ENCODE results near the gene RIIAD1.
"Not testable (repeated sequence)": the region's sequence is repeated elsewhere in the genome, so short reads cannot be mapped to it uniquely, and the experiment has no call there.

Gene RIIAD1

DNA sequence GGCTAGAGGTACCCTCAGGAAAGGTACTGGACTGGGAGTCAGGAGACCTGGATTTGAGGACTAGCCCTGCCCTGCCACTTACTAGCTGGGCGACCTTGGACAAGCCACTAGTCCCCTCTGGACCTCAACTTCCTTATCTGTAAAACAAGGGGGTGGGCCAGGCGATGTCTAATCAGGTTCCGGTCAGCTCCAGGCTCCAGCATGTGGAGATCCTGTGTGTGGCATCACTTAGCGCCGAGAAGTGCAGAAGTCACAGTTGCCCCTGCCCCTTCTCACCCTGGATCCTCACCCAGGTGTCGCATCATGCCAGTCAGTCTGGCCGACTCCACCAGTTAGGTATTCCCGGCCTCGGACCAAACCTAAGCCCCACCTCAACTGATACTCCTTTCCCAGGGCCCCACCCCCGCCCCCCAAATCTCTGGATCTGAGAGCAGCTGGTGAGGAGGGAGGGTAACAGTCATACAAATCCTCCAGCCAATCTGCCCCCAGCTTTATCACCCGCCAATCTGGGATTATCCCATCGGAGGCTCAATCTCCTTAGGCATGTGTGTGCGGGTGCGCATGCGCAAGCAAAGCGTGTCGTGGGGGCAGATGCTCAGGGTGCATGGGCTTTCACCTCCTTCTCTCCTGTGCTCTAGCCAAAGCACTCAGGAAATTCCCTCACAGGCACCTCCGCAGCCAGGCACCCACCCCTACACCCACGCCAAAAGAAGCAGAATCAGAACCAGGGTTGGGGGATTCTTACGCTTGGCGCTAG lies 10.1 kb upstream of the RIIAD1 start:
- no peak for DNase-seq

DNA sequence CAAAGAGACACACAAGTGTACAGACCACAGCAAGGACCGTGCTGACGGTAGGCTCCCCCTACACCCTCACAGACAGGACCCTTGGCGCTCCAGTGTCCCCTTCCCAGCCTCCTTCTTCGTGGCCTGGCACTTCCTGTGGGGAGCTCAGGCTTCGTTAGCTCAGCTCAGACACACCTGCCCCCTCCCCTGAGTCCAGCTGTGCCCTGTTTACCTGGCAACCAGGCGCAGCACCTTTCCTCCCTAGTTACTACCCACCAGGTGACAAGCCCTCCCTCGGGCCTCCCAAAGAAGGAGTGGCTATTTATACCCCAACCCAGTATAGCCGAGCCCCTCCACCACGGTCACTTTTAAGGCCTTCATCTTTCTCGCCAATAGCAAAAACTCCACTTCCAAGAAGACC lies 9.4 kb upstream of the RIIAD1 start:
- no peak for DNase-seq

DNA sequence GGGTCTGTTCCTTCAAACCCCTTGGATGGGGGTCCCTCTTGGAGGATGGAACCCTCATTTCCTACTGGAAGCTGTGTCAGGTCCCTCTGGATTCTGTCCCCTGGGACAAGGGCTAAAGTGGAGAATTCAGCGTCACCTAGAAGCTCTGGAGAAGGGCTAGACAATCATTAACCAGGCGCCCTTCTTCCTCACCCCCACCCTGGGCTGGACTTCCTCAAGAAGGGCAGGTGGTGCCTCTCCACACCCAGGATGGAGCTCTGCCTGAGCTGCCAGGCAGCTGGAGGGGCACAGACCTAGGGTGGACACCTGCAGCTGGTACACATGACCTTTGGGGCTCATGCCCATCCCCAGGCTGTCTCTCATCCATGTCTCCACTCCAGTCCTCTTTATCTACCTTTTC lies 8.3 kb upstream of the RIIAD1 start:
- DNase-seq, result no peak

DNA sequence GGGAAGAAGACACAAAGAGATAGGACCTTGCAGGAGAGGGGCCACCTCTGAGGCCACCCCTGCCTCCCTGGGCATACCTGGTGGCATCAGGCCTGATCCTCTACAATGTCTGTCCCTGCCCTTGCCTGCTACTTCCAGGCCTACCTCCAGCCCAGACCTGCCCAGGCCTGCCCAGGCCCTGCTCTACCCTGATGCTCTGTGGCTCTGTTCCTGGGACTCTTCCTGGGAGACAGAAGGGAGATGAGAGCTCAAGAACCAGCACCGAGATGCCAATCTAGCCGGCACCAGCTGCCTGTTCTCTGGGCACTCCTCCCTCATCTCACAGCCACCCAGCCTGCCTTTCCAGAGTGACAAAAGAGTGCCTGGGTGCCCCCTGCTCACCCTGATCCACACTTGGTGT lies 7.4 kb upstream of the RIIAD1 start:
- DNase-seq, result no peak

DNA sequence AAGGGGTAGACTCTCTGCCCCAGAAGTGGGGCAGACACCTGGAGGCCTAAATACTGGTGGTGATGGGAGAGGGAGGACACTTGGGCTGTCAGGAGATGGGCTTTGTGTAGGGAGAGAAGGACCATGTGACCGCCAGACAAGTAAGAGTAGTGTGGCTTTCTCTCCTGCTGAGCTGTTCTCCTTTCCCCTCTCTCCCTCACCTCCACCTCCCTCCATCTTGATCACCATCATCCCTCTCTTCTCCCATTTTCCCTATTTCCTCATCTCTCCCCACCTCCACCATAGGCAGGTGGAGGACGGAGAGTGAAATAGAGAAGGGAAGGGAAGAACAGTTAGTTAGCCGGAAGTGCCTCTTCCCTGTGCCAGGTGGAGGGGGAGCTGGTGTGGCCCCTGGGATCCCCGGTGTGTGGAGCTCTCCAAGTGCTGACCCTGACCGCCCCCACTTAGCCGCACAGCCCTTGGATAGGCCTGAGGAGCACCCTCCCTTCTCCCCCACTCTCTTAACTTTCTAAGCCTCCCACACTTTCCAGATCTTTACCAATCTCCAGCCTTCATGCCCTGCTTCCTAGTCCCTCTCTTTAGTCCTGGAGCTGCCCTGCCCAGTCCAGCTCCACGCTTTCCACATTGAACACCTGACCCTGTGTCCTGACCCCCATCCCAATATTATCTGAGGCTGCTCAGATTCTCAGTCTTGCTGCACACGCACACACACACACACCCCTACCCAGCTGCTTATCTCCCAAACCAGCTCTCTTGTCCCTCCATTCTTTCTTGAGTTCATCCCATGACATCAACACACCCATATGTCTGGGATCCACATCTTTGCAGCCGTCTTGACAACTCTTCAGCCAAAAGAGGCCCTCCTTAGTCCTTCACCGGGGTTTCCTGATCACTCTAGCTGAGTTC lies 6.2 kb upstream of the RIIAD1 start:
- no peak for DNase-seq

DNA sequence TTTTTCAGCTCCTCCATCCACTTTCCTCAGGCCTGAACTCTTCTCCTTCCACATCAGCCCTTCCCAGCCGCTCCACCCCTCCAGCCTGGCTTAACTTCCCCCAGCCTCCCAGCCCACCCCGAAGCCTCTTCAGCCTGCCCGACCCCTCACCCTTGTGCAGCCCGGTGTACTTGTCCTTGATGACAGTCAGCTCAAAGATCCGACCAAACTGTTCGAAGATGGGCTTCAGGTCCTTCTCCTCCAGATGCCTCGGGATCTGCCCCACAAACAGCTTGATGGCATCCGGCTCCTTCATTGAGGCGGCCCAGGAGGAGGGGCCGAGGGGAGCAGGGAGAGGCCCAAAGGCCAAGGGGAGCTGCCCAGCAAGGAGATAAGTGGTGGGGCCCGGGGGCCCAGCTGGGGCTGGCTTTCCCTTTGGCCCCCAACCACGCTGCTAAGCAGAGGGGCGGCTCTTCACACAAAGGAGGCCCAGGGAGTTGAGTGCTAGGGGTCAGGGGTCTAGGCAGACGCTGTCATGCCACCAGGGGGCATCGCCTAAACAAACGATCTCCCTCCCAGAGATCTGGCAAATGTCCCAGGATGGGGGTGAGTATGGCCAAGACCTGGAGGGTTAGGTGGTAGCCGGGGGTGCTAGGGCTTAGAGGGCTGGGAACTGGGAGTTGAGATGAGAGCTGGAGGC lies 5.5 kb upstream of the RIIAD1 start:
- no peak for DNase-seq

DNA sequence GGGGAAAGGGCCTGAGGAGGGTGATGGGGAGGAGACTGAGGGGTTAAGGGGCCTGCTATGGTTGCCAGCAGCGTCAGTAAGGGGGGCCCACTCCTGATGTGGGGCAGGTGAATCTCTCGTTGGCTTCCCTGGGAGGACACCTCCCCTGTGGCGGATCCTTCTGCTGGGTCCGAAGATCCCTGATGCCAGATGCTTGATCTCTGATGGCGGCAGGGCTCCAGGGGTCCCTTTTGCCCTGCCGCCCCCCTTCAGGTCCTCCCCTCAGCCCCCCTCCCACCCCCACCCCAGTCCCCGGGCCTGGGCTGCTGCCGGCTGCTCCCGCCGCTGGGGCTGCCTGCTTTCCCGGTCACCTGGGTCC lies 4.9 kb upstream of the RIIAD1 start:
- no peak for DNase-seq

DNA sequence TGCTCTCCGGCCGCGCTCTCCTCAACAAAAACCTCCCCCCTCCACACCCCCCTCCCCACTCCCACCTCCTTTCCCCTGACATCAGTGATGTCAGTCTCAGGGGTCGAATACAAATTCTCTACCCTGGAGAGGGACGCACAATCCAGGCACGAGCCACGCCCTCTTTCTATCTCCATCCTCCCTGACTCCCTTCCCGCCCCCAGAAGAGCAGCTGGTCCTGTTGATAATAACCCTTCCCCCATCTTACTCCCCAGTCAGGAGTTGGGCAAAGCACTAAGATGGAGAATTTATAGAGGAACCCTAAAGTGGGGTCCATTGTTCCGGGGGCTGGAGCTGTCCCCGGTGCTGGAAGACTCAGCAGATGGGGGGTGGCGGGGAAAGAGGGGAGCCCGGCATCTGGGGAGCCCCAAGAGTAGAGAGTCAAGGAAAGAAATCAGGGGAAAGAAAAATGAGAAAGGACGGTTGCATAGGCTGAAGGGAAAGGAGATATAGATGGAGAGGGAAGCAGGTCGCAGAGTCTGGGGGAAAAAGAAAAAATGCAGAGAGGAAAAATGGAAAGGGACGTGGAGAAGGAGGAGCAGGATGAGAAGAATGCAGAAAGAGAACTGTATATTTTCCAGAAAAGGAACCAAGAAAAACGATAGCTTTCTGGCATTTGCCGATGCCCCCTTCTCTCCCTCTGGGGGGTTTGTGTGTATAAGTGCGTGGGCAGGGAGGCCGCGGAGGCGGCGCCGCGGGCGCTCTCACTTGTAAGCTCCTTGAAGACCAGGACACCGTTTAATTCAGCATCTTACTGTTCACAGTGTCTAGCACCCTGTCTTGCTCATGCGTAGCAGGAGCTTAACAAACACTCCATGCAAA lies 4.3 kb upstream of the RIIAD1 start, which contains the start of gene CELF3:
Gene CELF3 (minus strand): TSS at position 33 of the 861 bp plus-strand sequence. CDS start 783 bp downstream, outside the sequence.
- DNase-seq, result no peak

DNA sequence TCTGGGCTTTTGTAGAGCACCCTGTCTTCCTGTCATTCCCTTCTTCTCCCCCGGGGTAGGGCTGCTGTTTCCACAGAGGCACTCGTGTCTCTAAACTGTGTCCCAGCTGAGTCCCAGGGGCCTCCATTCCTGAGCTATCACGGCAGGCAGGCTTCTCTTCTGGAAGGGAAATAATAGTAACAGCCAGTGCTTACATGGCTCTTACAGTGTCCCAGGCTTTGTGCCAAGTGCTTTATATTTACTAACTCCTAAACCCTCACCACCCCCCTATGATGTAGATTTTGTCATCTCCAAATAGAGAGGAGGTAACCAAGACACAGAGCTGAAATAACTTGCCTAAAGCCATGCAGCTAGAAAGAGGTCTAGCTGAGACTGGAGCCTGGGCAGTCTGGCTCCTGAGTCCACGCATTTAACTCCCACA lies 3.3 kb upstream of the RIIAD1 start:
- DNase-seq, result no peak

DNA sequence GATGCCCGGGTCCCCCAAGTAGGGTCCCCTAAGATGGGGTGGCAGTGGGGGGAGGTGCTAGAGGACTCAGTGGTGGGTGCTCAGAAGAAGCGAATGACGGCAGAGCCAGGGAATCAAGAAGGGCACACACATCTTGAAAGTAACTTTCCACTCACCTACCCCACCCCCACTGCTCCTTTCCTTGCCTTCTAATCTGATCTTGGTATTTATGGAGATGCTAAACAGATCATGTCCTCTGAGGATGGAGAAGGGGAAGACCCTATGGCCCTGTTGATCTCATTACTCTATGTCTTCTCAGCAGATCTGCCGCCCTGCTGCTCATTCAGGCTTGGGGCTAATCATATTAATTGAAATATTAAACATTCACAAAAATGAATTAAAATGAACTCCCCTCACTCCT lies 2.7 kb upstream of the RIIAD1 start:
- DNase-seq, result no peak

DNA sequence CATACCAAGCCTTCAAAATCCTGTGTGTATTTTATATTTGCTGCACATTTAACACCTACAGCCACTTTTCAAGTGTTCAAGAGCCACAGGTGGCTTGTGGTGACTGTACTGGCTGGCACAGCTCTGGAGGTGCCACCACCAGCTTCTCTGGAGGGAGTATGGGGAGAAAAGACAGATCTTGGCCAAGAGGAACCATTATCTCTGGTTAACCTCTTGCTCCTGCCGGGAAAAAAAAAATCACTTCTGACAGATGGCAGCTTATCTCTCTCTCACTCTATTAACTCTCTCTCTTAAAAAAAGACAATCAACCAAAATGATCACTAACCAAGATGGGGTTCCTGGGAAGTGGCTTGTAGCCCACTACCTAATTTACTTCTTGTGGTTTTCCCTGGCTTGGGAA lies 1.2 kb upstream of the RIIAD1 start:
- DNase-seq, result no peak

DNA sequence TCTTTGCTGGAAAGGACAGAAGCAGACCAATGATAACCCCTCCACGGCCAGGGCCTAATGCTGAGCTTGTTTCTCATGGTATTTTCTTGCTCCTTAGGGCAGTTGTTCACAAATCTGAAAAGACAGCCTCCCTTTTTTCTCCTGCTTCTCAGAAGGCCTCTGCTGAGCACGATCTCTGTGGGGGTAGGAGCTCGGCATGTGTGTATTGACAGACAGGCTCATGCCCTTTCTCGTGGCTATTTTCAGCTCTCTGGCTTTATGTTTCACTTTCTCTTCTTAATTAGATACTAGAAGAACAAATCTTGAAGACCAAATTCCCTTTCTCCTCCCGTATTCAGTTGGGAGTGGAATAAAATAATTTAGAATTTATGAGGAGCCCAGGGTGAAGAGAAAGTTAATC lies 768 bp upstream of the RIIAD1 start:
- DNase-seq, result no peak

DNA sequence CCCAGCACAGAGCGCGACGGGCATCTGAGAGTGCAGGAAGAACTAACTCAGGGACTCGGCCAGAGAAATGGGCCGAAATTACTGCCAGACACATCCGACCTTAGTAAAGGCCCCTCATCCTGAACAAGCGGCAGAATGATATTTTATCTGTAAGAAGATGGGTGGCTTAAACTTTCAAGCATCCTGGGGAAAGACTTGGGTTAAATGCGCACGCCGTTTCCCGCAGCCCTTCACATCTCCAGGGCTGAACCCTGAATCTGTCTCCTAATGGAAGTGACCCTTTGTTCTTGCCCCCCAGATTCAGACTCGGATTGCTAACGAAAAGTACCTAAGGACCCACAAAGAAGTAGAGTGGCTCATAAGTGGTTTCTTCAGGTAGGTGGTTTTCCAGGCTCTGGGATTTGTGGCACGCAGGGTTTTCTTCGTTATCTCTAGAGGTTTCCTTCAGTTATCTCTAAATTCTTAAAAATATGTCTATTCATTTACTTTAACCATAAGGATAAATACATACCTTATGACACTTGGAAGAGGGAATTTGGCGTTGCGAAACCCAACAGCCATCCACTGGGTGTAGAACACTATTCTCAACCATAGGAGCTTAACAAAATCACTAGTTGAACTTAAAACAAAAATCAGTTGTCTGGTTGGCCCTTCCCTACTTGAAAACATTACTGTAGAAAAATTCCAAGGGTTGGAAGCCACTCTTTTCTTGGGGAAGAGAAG lies 627 bp downstream of the RIIAD1 start:
- DNase-seq, result no peak

DNA sequence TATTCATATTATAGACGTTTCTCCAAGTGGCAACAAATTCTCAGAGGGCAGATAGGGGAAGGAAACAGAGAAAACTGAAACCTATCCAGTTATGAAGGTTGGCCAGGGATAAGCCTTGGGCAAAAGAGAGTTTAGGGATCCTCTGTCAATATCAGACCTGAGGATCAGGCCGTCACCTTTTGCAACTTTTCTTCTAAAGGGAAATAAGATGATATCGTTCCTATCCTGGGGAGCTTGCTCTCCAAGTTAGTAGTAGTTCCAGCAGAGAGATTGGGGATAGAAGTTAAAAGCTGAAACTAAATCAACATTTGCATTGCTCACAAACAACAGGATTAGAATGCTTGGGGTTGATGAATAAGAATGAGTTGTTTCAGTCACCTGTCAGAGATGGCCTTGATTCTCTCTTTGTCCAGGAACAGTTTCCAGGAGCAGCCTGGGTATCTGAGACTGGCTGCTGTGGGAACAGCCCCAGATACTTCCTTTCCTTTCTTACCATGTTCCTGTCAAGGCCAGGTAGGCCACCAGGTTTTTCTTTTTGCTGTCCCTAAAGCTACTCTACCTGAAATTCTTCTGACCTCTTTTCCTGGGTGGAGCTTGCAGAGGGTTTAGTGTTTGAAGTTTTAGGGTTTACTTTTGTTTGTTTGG lies 2.5 kb downstream of the RIIAD1 start:
- no peak for DNase-seq

DNA sequence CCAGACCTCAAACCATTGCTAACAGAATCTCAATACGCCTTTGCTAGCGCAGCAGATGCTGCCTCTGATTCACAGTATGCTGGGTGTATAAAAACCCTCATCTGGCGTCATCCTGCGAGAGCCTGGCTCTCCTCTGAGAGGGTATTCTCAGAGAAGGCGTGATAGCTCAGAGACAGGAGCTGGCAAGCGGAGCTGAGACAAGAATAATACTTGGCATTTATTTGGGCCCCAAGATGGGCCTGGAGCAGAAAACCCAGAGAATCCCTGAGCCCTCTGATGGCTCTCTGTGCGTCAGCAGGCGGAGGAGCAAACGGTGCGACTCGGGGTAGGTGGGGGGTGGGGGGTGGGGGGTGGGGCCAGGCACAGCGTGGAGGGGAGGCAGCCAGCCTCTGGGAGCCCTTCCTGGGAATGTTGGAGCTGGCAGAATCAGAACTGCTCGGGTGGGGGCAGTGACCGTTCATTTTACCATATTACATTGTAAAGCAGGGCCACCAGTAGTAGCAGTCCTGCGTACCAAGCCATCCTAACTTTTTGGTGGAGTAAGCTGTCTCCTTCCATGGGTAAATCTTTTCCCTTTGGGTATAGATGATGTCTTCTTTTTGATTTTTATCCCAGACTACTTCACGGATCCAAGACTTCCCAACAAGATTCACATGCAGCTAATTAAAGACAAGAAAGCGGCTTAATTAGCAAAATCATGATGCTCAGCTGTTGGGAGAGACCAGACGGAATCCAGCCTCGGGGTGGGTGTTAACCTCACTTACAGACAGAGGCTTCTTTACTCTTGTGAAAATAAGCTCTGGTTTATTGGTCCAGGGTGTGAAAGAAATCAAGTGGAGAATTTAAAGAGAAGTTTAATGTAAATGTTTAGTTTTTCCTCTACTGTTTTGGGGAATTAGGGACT lies 7.1 kb downstream of the RIIAD1 start:
- DNase-seq, result no peak

DNA sequence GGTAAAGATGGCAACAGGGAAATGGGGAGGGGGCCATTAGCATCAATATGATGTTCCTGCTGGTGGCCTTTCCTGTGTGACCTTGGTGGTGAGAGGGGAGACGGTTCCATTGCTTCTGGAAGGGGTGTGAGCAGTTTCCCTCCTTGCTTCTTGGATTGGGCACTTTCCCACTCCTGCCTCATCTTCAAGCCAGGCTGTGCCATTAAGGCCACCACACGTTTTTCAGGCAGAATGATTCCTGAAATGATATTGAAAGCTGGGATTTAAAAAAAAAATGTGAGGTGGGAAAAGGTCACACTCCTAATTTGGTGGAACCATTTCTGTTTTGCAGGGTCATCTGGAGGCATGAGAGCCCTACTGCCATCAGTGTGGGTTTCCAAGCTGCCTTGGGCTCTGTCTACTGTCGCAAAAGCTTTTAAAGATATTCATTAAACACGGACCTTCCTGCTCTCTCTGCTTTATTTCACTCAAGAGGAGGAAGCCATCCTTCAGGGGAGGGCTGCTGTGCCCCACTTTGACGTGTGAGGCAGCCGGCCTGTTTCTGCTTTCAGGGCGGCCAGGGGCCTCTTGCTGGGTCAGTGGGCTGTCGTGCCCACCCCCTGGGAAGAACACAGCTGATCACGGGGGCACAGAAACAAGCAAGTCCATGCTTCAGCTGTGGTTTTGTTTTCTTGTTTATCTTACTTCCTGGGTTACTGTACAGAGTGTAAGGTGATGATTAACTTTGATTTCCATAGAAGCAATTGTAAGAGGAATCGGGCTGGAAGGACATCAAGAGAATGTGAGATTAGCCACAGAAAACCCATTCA lies 8.0 kb downstream of the RIIAD1 start:
- no peak for DNase-seq

DNA sequence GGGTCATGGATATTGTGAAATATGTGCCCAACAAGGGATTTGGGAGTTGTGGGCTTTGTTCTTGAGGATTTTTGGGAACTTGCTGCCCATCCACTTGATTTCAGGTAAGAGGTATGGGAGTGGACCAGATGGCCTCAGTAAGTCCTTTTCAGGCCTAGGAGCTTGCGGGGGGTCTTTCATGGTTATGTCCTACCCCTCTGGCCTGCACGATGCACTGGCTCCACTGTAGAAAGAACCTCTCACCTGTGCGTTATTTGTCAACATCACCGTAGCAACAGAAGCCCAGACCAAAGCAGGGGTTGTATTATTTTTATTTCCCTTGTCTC lies 8.6 kb downstream of the RIIAD1 start:
- DNase-seq, result no peak

DNA sequence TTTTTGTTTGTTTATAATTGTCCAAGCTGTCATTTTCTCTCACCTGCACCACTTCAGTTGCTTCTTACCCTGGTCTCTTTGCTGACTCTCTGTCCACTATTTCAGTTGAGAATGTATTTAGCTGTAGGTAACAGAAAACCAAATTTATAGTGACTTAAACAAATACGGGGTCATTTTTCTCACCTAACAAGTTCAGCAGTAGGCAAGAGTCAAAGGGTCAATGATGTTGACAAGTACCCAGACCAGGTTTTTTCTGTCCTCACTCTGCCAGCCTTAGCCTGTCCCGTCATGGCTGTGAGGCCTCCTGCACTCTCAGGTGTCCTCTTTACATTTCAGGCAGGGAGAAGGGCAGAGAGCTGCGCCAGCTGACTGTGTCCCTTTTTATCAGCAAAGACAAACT lies 11.8 kb downstream of the RIIAD1 start:
- DNase-seq, result no peak

DNA sequence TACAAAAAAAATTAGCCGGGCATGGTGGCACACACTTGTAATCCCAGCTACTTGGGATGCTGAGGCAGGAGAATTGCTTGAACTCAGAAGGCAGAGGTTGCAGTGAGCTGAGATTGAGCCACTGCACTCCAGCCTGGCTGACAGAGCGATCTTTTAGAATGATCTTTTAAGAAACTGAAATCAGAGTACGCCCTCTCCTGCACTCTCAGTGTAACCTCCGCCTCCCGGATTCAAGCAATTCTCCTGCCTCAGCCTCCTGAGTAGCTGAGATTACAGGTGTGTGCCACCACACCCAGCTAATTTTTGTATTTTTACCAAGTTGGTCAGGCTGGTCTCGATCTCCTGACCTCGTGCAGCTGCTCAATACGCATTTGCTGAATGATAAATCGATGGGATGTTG lies 12.7 kb downstream of the RIIAD1 start:
- not testable (repeated sequence) for DNase-seq

DNA sequence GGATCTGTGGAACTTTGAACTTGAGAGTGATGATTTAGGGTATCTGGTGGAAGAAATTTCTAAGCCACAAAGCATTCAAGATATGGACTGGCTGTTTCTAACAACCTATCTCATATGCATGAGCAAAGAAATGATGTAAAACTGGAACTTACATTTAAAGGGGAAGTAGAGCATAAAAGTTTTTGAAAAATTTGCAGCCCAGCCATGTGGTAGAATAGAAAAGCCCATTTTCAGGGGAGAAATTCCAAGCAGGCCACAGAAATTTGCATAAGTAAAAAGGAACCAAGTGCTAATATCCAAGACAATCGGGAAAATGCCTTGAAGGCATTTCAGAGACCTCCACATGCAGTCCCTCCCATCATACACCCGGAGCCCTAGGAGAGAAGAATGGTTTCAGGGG lies 15.7 kb downstream of the RIIAD1 start:
- no peak for DNase-seq

Data from activated CD4-positive, alpha-beta T cell treated with anti-CD3 and anti-CD28 coated beads, Interleukin-2, amount 50 U/mL, for 4 hours (primary cell).